Kidney epithelial cell (primary cell): ENCODE measurements around the gene LGALS7B. TPM values are rescaled to one million over a fixed set of nuclear protein-coding genes. Genes with fewer than 3 reads are reported as not detected.

Experiments used
- DNase-seq: peaks from one replicate; pipeline ENCODE4 v3.0.0-alpha.2; 2010; ENCODE audit warnings: low read depth
- H3K27me3 ChIP-seq: 2 replicates; pipeline ENCODE4 v1.6.0; 2011; ENCODE audit warnings: low read length; ENCODE audit not compliant: control insufficient read depth, insufficient read depth
- H3K36me3 ChIP-seq: 2 replicates; pipeline ENCODE4 v1.5.1; 2011; ENCODE audit warnings: low read length; ENCODE audit not compliant: control insufficient read depth, insufficient read depth
- H3K4me3 ChIP-seq: 2 replicates; pipeline ENCODE4 v1.5.1; 2011; ENCODE audit warnings: low read depth, mild to moderate bottlenecking, control low read depth, low read length
- CTCF ChIP-seq: IDR thresholded peaks from 2 replicates; pipeline ENCODE4 v1.5.1; 2011; ENCODE audit warnings: mild to moderate bottlenecking, moderate library complexity, low read length, control low read depth, inconsistent platforms; ENCODE audit not compliant: insufficient read depth, poor library complexity, severe bottlenecking
- total RNA-seq: library from RNA; depleted of rRNA; stranded (reverse); fragments of >200 nt; gene quantifications from 2 replicates; pipeline ENCODE4 v1.2.3, GENCODE V29; 2015

The LGALS7B gene
- total RNA-seq, 1 donor from 2014 or later: not detected

DNA sequence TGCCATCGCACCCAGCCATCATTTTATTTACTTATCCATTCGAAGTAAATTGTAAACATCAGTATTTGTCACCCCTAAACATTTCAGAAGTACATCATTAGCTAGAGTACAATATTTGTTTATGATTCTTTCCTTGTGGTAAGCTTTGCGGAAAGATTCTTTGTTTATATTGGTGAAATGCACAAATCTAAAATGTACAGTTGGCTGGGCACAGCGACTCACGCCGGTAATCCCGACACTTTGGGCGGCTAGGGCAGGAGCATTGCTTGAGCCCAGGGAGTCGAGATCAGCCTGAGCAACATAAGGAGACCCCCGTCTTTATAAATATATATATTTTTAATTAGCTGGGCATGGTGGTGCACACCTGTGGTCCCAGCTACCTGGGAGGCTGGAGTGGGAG, 10.1 kb downstream of the LGALS7B start:
- Histone ChIP-seq H3K4me3 (no peak overlapping the region), H3K36me3 (no peaks in the 10 kb centered on the region), H3K27me3 (no peaks in the 10 kb centered on the region)
- TF ChIP-seq CTCF: no peak
- DNase-seq: no peak

- H3K36me3 ChIP-seq: no peaks in the 10 kb centered on the region
- DNase-seq: no peak
- H3K4me3 ChIP-seq: no peak overlapping the region
- TF ChIP-seq CTCF: no peak
- H3K27me3 ChIP-seq: no peaks in the 10 kb centered on the region
These were observed 11.8 kb downstream of the LGALS7B start for GRCh38 chr19:38800577-38801347.

GRCh38 chr19:38801359-38802095, 12.5 kb downstream of the LGALS7B start:
- H3K36me3 ChIP-seq: no peaks in the 10 kb centered on the region
- no peak overlapping the region for H3K4me3 ChIP-seq
- TF ChIP-seq CTCF: no peak
- no peak for DNase-seq
- no peaks in the 10 kb centered on the region for H3K27me3 ChIP-seq

GRCh38 chr19:38803543-38803942, 14.5 kb downstream of the LGALS7B start:
- DNase-seq: no peak
- TF ChIP-seq CTCF: no peak
- Histone ChIP-seq H3K36me3 (no peaks in the 10 kb centered on the region), H3K27me3 (no peaks in the 10 kb centered on the region), H3K4me3 (no peak overlapping the region)

DNA sequence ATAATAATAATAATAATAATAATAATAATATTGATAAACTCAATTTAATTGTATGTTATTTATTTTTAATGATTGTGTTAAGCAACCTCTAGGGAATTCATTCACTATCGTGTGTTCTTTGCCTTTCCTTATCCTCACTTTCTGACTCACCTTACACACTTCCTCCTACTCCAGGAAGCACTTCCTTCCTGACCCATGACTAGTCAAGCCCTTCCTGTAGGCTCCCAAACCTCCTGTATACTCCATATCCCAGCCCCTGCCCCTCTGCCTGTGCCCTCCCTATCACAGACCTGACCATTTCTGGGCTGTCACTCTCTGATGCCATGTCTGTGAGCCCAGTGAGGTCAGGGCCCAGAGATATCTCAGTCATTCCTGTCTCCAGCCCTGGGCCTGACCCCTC, 16.2 kb downstream of the LGALS7B start:
- no peak overlapping the region for H3K4me3 ChIP-seq

More for the DNA sequence above, 16.2 kb downstream of the LGALS7B start:
- H3K27me3 ChIP-seq: no peaks in the 10 kb centered on the region
- DNase-seq: no peak
- H3K36me3 ChIP-seq: no peaks in the 10 kb centered on the region
- TF ChIP-seq CTCF: no peak
